AG09319 (cell line): Measurements from ENCODE around the gene SLC7A11.

Experiments
- DNase-seq: peaks from one replicate; pipeline ENCODE4 v3.0.0-alpha.2; 2010; ENCODE audit warnings: low read depth; ENCODE audit errors: extremely low read depth
- CTCF ChIP-seq: IDR thresholded peaks from 2 replicates; pipeline ENCODE4 v1.5.1; 2011; ENCODE audit warnings: low read depth, mild to moderate bottlenecking, inconsistent platforms, low read length, moderate library complexity

SLC7A11 gene

GRCh38 chr4:138182838-138183426 lies 59.2 kb downstream of the SLC7A11 start:
- TF ChIP-seq CTCF: peak; percentile 57
- DNase-seq: peak; percentile 41

GRCh38 chr4:138181287-138181686 lies 60.9 kb downstream of the SLC7A11 start:
- no peak for DNase-seq
- no peak for TF ChIP-seq CTCF

GRCh38 chr4:138178566-138178965 lies 63.6 kb downstream of the SLC7A11 start:
- no peak for TF ChIP-seq CTCF
- DNase-seq: no peak

GRCh38 chr4:138177278-138177968 lies 64.7 kb downstream of the SLC7A11 start:
- no peak for TF ChIP-seq CTCF
- no peak for DNase-seq

- DNase-seq: peak; percentile 34
- TF ChIP-seq CTCF: peak; percentile 24
Observed at GRCh38 chr4:138174981-138175794, 67.0 kb downstream of the SLC7A11 start.

- no peak for DNase-seq
- TF ChIP-seq CTCF: no peak
Observed at GRCh38 chr4:138164208-138164607, 77.9 kb downstream of the SLC7A11 start.

- DNase-seq: no peak
- TF ChIP-seq CTCF: no peak
Observed at GRCh38 chr4:138163171-138163570, 79.0 kb downstream of the SLC7A11 start.
